SK-N-SH (cell line): ENCODE measurements around the gene SLC30A2. TPM values are rescaled to one million over a fixed set of nuclear protein-coding genes. Genes with fewer than 3 reads are reported as not detected.

Experiments used
- CTCF ChIA-PET: fragments of 300-600, 350-600 bp; formaldehyde crosslinking; extraction: SDS; loops from one replicate; lab custom pipeline; 2021; lab: Yijun Ruan, JAX
- POLR2A ChIA-PET: fragments of 350-600 bp; sonication (Branson Sonifier 250); formaldehyde crosslinking; extraction: SDS; loops from one replicate; lab custom pipeline; 2020; ENCODE audit warnings: antibody characterized with exemption, inconsistent platforms; lab: Yijun Ruan, JAX
- DNase-seq: peaks from one replicate; pipeline ENCODE4 v3.0.0; 2012
- H2AFZ ChIP-seq: fragments of 200-600 bp; sonication (generic); 2 replicates; pipeline ENCODE4 v1.8.1; 2016; ENCODE audit warnings: antibody characterized with exemption, mild to moderate bottlenecking, low read depth
- H3F3A ChIP-seq: fragments of 200-600 bp; sonication (generic); replicated peaks from 2 replicates; pipeline ENCODE3; 2016; ENCODE audit warnings: antibody characterized with exemption, mild to moderate bottlenecking; ENCODE audit not compliant: insufficient read depth
- H3K27ac ChIP-seq, 2 experiments: fragments of 200-500 bp in 1 of 2; fragments of 200-600 bp in 1 of 2; sonication (Bioruptor generic) in 1 of 2; sonication (generic), shearing (Covaris generic) in 1 of 2; 2 replicates each; pipeline versions ENCODE4 v1.5.1 to v1.6.1; 2014 to 2016; ENCODE audit warnings: low read depth in 2 of 2, inconsistent platforms in 1 of 2, low read length in 1 of 2, mild to moderate bottlenecking in 1 of 2, mixed read lengths in 1 of 2
- H3K27me3 ChIP-seq: fragments of 200-600 bp; sonication (generic), shearing (Covaris generic); 2 replicates; pipeline ENCODE4 v1.6.1; 2016; ENCODE audit warnings: mixed run types; ENCODE audit not compliant: insufficient read depth
- H3K36me3 ChIP-seq, 2 experiments: fragments of 200-500 bp in 1 of 2; fragments of 200-600 bp in 1 of 2; sonication (Bioruptor generic) in 1 of 2; sonication (generic) in 1 of 2; replicated peaks in 1 of 2; 2 replicates each; pipeline versions ENCODE3 to v1.5.1; 2014 to 2016; ENCODE audit warnings: low read length in 1 of 2, mild to moderate bottlenecking in 1 of 2; ENCODE audit not compliant: insufficient read depth in 2 of 2, control insufficient read depth in 1 of 2
- H3K4me1 ChIP-seq, 2 experiments: fragments of 200-500 bp in 1 of 2; fragments of 200-600 bp in 1 of 2; sonication (Bioruptor generic) in 1 of 2; sonication (generic), shearing (Covaris generic) in 1 of 2; 2 replicates each; pipeline versions ENCODE4 v1.5.1 to v1.6.1; 2014 to 2016; ENCODE audit warnings: low read depth in 1 of 2, low read length in 1 of 2, mixed run types in 1 of 2; ENCODE audit not compliant: insufficient read depth in 2 of 2, control insufficient read depth in 1 of 2
- H3K4me2 ChIP-seq: fragments of 200-600 bp; sonication (generic), shearing (Covaris generic); 2 replicates; pipeline ENCODE4 v1.6.1; 2017; ENCODE audit warnings: mixed run types
- H3K4me3 ChIP-seq, 2 experiments: fragments of 200-500 bp in 1 of 2; fragments of 200-600 bp in 1 of 2; sonication (Bioruptor generic) in 1 of 2; sonication (generic), shearing (Covaris generic) in 1 of 2; 2 replicates each; pipeline versions ENCODE4 v1.5.1 to v1.8.1; 2014 to 2016; ENCODE audit warnings: low read depth in 2 of 2, inconsistent platforms in 1 of 2, low read length in 1 of 2, mild to moderate bottlenecking in 1 of 2, mixed read lengths in 1 of 2, moderate library complexity in 1 of 2
- H3K79me2 ChIP-seq: fragments of 200-600 bp; sonication (generic); 2 replicates; pipeline ENCODE4 v1.8.1; 2017; ENCODE audit warnings: mild to moderate bottlenecking; ENCODE audit not compliant: insufficient read depth
- H3K9ac ChIP-seq: fragments of 200-600 bp; sonication (generic); 2 replicates; pipeline ENCODE4 v1.6.1; 2017; ENCODE audit warnings: mixed run types
- H3K9me2 ChIP-seq: fragments of 200-600 bp; sonication (generic); 2 replicates; pipeline ENCODE4 v1.6.1; 2017; ENCODE audit warnings: mixed run types
- H3K9me3 ChIP-seq: fragments of 200-600 bp; sonication (generic); 2 replicates; pipeline ENCODE4 v1.6.1; 2017; ENCODE audit warnings: mixed run types, mild to moderate bottlenecking, moderate library complexity
- H4K20me1 ChIP-seq: fragments of 200-600 bp; sonication (generic); 2 replicates; pipeline ENCODE4 v1.6.1; 2017; ENCODE audit warnings: mild to moderate bottlenecking, mixed run types; ENCODE audit not compliant: insufficient read depth
- CHD2 ChIP-seq: fragments of 150-350 bp; IDR thresholded peaks from 2 replicates; pipeline ENCODE4 v1.6.1; 2018; ENCODE audit warnings: low read length; ENCODE audit not compliant: partially characterized antibody
- ELF1 ChIP-seq: IDR thresholded peaks from 2 replicates; pipeline ENCODE4 v1.4.0; 2012
- EP300 ChIP-seq, 2 experiments: IDR thresholded peaks; 2 replicates each; pipeline versions ENCODE4 v1.4.0 to v1.6.1; 2012; ENCODE audit warnings: borderline replicate concordance in 1 of 2, low read depth in 1 of 2, low read length in 1 of 2
- EZH2phosphoT487 ChIP-seq: fragments of 200-600 bp; sonication (generic); IDR thresholded peaks from 2 replicates; pipeline ENCODE4 v1.6.1; 2017; ENCODE audit warnings: low read depth, mixed run types, mild to moderate bottlenecking, antibody characterized with exemption, moderate library complexity, borderline replicate concordance
- JUND ChIP-seq: IDR thresholded peaks from 2 replicates; pipeline ENCODE4 v1.4.0; 2012
- NRF1 ChIP-seq: IDR thresholded peaks from 2 replicates; pipeline ENCODE4 v1.6.1; 2012; ENCODE audit warnings: low read depth, mild to moderate bottlenecking, low read length
- POLR2AphosphoS5 ChIP-seq: IDR thresholded peaks from 2 replicates; pipeline ENCODE4 v1.6.1; 2012; ENCODE audit warnings: low read depth, low read length
- RAD21 ChIP-seq: IDR thresholded peaks from 2 replicates; pipeline ENCODE4 v1.6.1; 2012; ENCODE audit warnings: mild to moderate bottlenecking, low read length
- RCOR1 ChIP-seq: fragments of 150-350 bp; IDR thresholded peaks from 2 replicates; pipeline ENCODE4 v1.6.1; 2017; ENCODE audit warnings: antibody characterized with exemption, low read length
- RXRA ChIP-seq: IDR thresholded peaks from 2 replicates; pipeline ENCODE4 v1.4.0; 2012; ENCODE audit warnings: low read depth, mild to moderate bottlenecking, borderline replicate concordance
- SIN3A ChIP-seq: IDR thresholded peaks from 2 replicates; pipeline ENCODE4 v1.6.1; 2012; ENCODE audit warnings: low read depth, mild to moderate bottlenecking, low read length, moderate library complexity, borderline replicate concordance
- SMC3 ChIP-seq: IDR thresholded peaks from 2 replicates; pipeline ENCODE4 v1.6.1; 2012; ENCODE audit warnings: low read depth, low read length, improper control_type of control experiment
- TAF1 ChIP-seq: IDR thresholded peaks from 2 replicates; pipeline ENCODE4 v1.6.1; 2012; ENCODE audit warnings: low read depth, mild to moderate bottlenecking, low read length, moderate library complexity, borderline replicate concordance
- TEAD4 ChIP-seq: IDR thresholded peaks from 2 replicates; pipeline ENCODE4 v1.4.0; 2012; ENCODE audit warnings: mild to moderate bottlenecking, borderline replicate concordance; ENCODE audit not compliant: insufficient read depth
- YY1 ChIP-seq: IDR thresholded peaks from 2 replicates; pipeline ENCODE4 v1.4.0; 2012; ENCODE audit warnings: low read depth, mild to moderate bottlenecking
- WGBS: methylation state at CpG from one replicate; pipeline ENCODE4 v1.1.6; 2017; ENCODE audit warnings: low lambda C conversion rate; 5-methylcytosine and 5-hydroxymethylcytosine counted together
- polyA plus RNA-seq, 3 experiments: library from polyadenylated mRNA; depleted of rRNA; stranded (reverse); fragments of >200 nt; gene quantifications; 2 replicates each; pipeline ENCODE4 v1.2.3, GENCODE V29; 2012
- TF ChIP-seq, protein P1 (sequence below): IDR thresholded peaks from 2 replicates; pipeline ENCODE4 v1.4.0; 2012; ENCODE audit warnings: low read depth, borderline replicate concordance
- TF ChIP-seq, protein P2 (sequence below): IDR thresholded peaks from 2 replicates; pipeline ENCODE4 v1.4.0; 2012; ENCODE audit warnings: low read depth, borderline replicate concordance
- TF ChIP-seq, protein P3 (sequence below): fragments of 150-350 bp; IDR thresholded peaks from 2 replicates; pipeline ENCODE4 v1.6.1; 2016; ENCODE audit warnings: mild to moderate bottlenecking, low read depth, low read length

The SLC30A2 gene
- polyA plus RNA-seq, 1 of the 3 experiments (the other 2 are of a cell fraction) = not detected

DNA sequence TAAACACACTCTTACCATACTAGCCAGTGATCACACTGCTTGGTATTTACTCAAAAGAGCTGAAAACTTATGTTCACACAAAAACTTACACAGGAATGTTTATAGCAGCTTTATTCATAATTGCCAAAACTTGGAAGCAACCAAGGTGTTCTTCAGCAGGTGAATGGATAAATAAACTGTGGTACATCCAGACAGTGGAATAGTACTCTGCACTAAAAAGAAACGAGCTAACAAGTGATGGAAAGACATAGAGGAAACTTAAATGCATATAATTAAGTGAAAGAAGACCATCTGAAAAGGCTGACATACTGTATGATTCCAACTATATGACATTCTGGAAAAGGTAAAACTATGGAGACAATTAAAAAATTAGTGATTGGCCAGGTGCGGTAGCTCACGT, 45.0 kb upstream of the SLC30A2 start:
- H3K27ac ChIP-seq = no peak overlapping the region
- no peaks in the 10 kb centered on the region for H3F3A ChIP-seq
- H3K27me3 ChIP-seq = no peaks in the 10 kb centered on the region; the same call in 1 of the 2 replicates
- no peaks in the 10 kb centered on the region for H3K9me2 ChIP-seq
- H4K20me1 ChIP-seq = no peaks in the 10 kb centered on the region
- DNase-seq = no peak
- 42% methylated on average over 3 of the region's 3 CpGs for WGBS
- POLR2A ChIA-PET = no interaction called here
- H3K9me3 ChIP-seq = no peaks in the 10 kb centered on the region
- H3K36me3 ChIP-seq = no peaks in the 10 kb centered on the region
- H3K79me2 ChIP-seq = no peaks in the 10 kb centered on the region
- no peak overlapping the region for H2AFZ ChIP-seq
- no peak overlapping the region for H3K4me3 ChIP-seq
- CTCF ChIA-PET = interaction anchor here (0.6 to 2.6 kb wide), 2 partner anchors 14 to 55 kb away, joined by 3 to 10 read pairs; no protein-coding TSS in a partner anchor
- H3K4me2 ChIP-seq = no peak overlapping the region
- no peak overlapping the region for H3K9ac ChIP-seq
- peaks cover 0 to 12% of the 10 kb centered on the region in 2 experiments; a peak in 1 of 4 replicates for H3K4me1 ChIP-seq
- TF ChIP-seq SMC3 (no peak), TAF1 (no peak), JUND (no peak), TEAD4 (no peak), RXRA (no peak), CHD2 (no peak), EP300 (IDR thresholded peaks at IDR 0.05; ENCODE audit: borderline replicate concordance in 1 of 2, low read depth in 1 of 2, low read length in 1 of 2) (no peak), RAD21 (no peak)
- TF ChIP-seq, protein P1, sequence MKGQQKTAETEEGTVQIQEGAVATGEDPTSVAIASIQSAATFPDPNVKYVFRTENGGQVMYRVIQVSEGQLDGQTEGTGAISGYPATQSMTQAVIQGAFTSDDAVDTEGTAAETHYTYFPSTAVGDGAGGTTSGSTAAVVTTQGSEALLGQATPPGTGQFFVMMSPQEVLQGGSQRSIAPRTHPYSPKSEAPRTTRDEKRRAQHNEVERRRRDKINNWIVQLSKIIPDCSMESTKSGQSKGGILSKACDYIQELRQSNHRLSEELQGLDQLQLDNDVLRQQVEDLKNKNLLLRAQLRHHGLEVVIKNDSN = no peak
- TF ChIP-seq, all 33 proteins: peak for 0

DNA sequence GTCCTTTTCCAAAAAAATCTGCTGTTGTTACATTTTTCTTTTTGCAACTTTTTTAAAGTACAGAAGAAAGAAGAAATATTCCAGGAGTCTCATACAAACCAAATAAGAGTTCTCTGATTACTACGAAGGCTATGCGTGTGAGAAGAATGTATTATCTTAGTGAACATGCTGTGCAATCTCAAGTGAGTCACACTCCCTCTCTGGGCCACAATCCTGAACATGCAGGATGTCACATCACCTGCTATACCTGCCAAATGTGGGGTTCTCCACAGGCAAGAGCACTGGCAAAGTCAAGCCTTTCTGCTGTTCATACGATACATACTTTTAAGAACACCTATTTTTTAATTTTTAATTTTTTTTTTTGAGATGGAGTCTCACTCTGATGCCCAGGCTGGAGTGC, 43.2 kb upstream of the SLC30A2 start:
- Histone ChIP-seq H3K4me1 (peaks cover 0 to 2% of the 10 kb centered on the region in 2 experiments; a peak in 1 of 4 replicates), H3K4me3 (no peak overlapping the region), H3K79me2 (no peaks in the 10 kb centered on the region), H4K20me1 (no peaks in the 10 kb centered on the region), H3K9me2 (no peaks in the 10 kb centered on the region), H3K9ac (no peak overlapping the region), H3K36me3 (no peaks in the 10 kb centered on the region), H3K27ac (no peak overlapping the region), H2AFZ (no peak overlapping the region), H3K27me3 (peaks cover 11% of the 10 kb centered on the region), H3F3A (no peaks in the 10 kb centered on the region), H3K4me2 (no peak overlapping the region), H3K9me3 (no peaks in the 10 kb centered on the region)
- DNase-seq = no peak
- WGBS = 91% methylated on average over 3 of the region's 3 CpGs
- CTCF ChIA-PET = no interaction called here
- POLR2A ChIA-PET = no interaction called here
- TF ChIP-seq POLR2AphosphoS5 (no peak), RXRA (no peak), RCOR1 (no peak), EP300 (IDR thresholded peaks at IDR 0.05; ENCODE audit: borderline replicate concordance in 1 of 2, low read depth in 1 of 2, low read length in 1 of 2) (no peak)

DNA sequence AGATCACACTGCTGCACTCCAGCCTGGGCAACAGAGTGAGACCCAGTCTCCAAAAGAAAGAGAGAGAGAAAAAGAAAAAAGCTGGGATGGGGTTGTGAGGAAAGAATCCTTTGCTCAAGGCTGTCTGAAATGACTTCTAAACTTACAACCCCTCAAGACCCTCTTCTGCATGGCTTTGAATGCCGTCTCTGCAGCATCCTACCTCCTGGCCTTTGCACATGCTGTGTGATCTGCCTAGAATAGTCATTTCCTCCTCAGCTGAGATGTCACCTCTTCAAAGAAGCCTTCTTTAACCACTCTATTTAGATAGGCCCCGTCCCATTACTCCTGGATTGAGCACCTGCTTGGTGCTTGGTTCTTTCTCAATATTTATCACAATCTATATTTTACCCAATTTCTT, 38.9 kb upstream of the SLC30A2 start:
- Histone ChIP-seq H3K9ac (no peak overlapping the region), H3K9me3 (no peaks in the 10 kb centered on the region), H3K4me2 (no peak overlapping the region), H3K27me3 (peaks cover 13% of the 10 kb centered on the region), H3K4me3 (no peak overlapping the region), H4K20me1 (no peaks in the 10 kb centered on the region), H3K79me2 (no peaks in the 10 kb centered on the region), H2AFZ (no peak overlapping the region), H3K9me2 (no peaks in the 10 kb centered on the region), H3F3A (no peaks in the 10 kb centered on the region), H3K27ac (no peak overlapping the region), H3K4me1 (no peaks in the 10 kb centered on the region), H3K36me3 (no peaks in the 10 kb centered on the region)
- no peak for DNase-seq
- 24% methylated on average over 2 of the region's 2 CpGs for WGBS
- CTCF ChIA-PET = interaction anchor here (1.2 to 2.1 kb wide), 7 partner anchors 14 to 60 kb away, joined by 3 to 6 read pairs (median 4); no protein-coding TSS in a partner anchor
- POLR2A ChIA-PET = no interaction called here
- TF ChIP-seq, protein P2, sequence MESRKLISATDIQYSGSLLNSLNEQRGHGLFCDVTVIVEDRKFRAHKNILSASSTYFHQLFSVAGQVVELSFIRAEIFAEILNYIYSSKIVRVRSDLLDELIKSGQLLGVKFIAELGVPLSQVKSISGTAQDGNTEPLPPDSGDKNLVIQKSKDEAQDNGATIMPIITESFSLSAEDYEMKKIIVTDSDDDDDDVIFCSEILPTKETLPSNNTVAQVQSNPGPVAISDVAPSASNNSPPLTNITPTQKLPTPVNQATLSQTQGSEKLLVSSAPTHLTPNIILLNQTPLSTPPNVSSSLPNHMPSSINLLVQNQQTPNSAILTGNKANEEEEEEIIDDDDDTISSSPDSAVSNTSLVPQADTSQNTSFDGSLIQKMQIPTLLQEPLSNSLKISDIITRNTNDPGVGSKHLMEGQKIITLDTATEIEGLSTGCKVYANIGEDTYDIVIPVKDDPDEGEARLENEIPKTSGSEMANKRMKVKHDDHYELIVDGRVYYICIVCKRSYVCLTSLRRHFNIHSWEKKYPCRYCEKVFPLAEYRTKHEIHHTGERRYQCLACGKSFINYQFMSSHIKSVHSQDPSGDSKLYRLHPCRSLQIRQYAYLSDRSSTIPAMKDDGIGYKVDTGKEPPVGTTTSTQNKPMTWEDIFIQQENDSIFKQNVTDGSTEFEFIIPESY = no peak
- TF ChIP-seq SIN3A = no peak
- TF ChIP-seq, protein P3, sequence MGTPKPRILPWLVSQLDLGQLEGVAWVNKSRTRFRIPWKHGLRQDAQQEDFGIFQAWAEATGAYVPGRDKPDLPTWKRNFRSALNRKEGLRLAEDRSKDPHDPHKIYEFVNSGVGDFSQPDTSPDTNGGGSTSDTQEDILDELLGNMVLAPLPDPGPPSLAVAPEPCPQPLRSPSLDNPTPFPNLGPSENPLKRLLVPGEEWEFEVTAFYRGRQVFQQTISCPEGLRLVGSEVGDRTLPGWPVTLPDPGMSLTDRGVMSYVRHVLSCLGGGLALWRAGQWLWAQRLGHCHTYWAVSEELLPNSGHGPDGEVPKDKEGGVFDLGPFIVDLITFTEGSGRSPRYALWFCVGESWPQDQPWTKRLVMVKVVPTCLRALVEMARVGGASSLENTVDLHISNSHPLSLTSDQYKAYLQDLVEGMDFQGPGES = no peak
- TF ChIP-seq RCOR1 = no peak
- no peak for TF ChIP-seq SMC3
- TF ChIP-seq NRF1 = no peak
- TF ChIP-seq YY1 = no peak
- no peak for TF ChIP-seq RXRA
- no peak for TF ChIP-seq EZH2phosphoT487
- no peak for TF ChIP-seq ELF1
